Ovary (tissue), 3 donors: ENCODE data around the gene SLC51A.

Experiments used
- CTCF ChIP-seq, 3 donors: fragments of 450-650 bp in 2 of 3; fragments of 200-600 bp in 1 of 3; IDR thresholded peaks; one replicate each; pipeline versions ENCODE4 v1.5.1 to v1.8.0; 2016 to 2022; ENCODE audit warnings: antibody characterized with exemption in 3 of 3, mild to moderate bottlenecking in 1 of 3
- POLR2A ChIP-seq: fragments of 450-650 bp; IDR thresholded peaks from one replicate; pipeline ENCODE4 v1.6.1; 2017; ENCODE audit warnings: antibody characterized with exemption, mild to moderate bottlenecking, moderate library complexity
- donor health status: DM: no; HTN: no; CAD: no.

GRCh38 chr3:196216681-196217211 lies 412 bp downstream of the SLC51A start:
- no peak for TF ChIP-seq CTCF (IDR thresholded peaks at IDR 0.05)
- no peak for TF ChIP-seq POLR2A
